GM21786 (cell line): ENCODE results near the gene SIGLEC5.

Experiments used
- ATAC-seq: cut with Tn5 transposase; IDR thresholded peaks from one replicate; pipeline ENCODE4 v1.9.1; 2021; ENCODE audit not compliant: unreplicated experiment

Gene SIGLEC5

DNA sequence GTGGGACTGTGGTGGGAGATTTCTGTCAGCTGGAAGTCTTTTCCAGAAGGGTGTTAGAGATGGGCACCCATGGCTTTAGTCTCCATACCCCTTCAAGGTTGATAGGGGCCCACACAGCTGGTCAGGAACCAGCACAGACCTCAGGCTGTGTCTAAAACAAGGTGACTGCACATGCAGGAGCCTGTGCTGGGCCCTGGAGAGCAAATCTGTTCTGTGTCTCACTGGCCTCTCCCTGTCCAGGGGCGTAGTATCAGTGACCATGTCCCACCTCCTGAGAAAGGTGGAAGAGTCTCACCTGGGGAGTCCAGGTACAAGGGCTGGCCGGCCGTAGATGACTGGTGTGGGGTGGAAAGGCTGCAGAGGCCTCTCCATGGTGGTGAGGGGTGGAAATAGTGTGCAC, 39.8 kb downstream of the SIGLEC5 start:
- ATAC-seq = no peak

DNA sequence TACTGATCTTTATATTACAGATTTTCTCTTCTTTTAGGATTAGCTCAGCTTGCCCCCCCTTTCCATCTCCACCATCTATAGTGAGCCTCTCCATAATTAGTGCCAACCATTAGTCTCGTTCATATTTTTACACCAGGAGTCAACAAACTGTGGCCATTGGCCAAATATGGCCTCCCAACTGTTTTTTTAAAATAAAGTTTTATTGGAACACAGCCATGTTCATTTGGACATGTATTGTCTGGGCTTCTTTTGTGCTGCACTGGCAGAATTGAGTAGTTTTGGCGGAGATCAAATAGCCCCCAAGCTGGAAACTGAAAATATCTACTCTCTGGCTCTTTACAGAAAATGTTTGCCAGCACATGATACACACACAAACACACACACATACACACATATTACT, 40.7 kb downstream of the SIGLEC5 start:
- no peak for ATAC-seq

DNA sequence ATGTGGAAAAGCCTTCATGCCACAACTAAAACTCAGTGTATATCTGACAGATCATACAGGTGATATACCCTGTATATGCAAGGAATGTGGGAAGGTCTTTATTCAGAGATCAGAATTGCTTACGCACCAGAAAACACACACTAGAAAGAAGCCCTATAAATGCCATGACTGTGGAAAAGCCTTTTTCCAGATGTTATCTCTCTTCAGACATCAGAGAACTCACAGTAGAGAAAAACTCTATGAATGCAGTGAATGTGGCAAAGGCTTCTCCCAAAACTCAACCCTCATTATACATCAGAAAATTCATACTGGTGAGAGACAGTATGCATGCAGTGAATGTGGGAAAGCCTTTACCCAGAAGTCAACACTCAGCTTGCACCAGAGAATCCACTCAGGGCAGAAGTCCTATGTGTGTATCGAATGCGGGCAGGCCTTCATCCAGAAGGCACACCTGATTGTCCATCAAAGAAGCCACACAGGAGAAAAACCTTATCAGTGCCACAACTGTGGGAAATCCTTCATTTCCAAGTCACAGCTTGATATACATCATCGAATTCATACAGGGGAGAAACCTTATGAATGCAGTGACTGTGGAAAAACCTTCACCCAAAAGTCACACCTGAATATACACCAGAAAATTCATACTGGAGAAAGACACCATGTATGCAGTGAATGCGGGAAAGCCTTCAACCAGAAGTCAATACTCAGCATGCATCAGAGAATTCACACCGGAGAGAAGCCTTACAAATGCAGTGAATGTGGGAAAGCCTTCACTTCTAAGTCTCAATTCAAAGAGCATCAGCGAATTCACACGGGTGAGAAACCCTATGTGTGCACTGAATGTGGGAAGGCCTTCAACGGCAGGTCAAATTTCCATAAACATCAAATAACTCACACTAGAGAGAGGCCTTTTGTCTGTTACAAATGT, 42.7 kb downstream of the SIGLEC5 start:
- ATAC-seq = no peak

DNA sequence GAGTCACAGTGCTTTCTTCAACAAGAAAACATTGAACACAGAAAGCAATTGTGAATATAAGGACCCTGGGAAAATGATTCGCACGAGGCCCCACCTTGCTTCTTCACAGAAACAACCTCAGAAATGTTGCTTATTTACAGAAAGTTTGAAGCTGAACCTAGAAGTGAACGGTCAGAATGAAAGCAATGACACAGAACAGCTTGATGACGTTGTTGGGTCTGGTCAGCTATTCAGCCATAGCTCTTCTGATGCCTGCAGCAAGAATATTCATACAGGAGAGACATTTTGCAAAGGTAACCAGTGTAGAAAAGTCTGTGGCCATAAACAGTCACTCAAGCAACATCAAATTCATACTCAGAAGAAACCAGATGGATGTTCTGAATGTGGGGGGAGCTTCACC, 43.4 kb downstream of the SIGLEC5 start:
- no peak for ATAC-seq

DNA sequence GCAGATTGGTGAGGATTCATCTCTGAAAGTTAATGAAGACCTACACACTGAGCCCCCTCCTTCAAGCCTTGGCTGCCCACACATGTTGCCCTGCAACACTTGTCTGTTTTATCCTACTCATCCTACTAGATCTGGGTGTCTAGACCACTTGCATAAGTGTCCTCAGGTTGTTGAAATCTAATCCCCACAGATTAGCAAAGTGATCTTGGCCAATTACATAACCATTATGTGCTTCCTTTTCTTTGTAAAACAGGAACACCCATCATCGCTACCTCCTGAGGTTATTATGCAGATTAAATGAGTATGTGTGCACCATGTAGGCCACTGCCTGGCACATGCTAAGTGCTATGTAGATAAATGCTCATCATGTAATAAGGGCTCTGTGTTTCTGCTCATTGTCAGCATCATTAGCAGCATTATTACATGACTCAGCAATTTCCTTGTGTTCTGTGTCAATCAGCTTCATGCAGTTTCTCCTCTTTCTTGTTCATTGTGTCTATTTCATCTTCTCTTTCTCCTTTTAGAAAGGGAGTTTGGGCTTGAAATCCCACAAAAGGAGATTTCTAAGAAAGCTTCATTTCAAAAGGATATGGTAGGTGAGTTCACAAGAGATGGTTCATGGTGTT, 44.0 kb downstream of the SIGLEC5 start:
- ATAC-seq = no peak

DNA sequence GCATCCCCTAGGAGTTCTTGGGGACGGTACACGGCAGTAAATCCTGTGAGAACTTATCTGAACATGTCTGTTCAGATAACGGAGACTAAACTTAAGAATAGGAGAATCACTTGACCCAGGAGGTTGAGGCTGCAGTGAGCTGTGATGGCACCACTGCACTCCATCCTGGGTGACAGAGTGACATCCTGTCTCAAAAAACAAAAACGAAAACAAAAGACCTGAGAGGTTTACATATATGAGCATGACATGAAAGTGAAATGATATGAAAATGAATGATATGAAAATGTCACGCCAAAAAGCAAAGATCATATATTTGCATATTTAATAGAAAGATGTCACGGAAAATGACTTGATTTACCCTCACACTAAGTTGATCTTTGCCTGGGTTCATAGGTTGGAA, 53.4 kb downstream of the SIGLEC5 start:
- ATAC-seq = no peak

DNA sequence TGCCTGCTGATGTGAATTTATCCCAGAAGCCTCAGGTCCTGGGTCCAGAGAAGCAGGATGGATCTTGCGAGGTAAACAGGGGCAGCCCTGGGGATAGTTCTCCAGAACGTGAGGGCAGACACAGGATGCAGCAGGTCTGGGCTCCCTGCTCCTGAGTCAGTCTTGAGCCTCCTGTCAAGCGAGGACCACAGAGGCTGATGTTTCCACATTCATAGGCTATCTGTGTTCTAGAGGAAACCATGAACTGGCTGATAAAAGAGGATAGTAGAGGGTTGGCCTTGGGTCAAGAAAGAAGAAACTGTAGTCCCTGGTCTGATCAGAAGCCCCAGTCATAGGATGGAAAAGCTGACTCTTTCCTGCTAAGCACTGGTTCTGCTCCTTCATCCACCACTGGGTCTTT, 56.9 kb downstream of the SIGLEC5 start:
- no peak for ATAC-seq

DNA sequence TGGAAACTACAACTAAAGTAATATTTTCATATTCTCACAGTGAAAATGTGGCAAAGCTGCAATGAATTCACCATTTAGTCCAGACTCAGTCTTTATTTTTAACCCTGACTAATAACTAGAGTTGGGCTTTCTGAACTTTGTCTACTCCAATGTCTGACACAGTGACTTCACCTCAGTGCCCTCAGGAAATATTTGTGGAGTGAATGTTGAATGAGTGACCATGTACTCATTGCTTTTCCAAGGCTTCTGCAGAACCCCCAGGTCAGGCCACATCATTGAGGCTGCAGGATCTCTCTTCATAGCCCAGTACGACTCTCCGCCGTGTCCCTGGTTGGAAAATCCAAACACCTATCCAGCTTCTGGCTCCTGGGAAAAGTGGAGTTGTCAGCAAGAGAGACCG, 57.3 kb downstream of the SIGLEC5 start:
- no peak for ATAC-seq

DNA sequence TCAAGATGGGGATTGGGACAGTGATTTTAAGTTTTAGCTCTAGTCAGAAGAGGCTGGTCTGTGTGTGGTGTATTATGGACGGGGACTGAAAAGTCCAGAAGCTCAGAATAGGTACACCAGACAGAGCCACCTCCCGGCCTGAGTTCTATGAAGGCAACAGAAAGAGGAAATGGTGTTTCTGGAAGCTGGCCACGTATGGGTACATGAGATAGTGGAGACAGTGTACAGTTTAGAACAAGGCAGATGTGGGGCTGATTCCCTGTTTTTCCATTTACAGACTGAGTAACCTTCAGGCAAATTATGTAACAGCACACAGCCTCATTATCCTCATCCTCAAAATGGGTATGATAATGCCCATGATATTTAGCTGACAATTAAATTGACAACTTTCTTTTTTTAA, 57.8 kb downstream of the SIGLEC5 start:
- ATAC-seq = no peak

DNA sequence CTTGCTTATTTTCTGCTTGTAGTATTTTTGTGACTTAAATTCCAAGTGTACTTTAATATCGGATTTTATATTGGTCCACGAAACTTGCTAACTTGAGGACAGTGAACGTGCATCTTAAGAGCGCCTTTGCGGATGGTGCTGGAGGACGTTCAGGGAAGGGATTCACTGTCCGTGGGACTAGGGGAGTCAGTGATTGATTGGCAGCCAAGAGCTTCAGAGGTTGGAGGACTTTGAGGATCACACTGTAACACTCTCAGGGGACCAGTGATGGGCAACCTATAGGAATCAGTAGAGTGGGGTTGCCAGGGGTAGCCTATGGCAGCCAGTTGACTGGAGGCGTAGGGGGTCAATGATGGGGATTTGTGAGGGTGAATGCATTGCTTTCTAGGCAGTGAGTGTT, 58.6 kb downstream of the SIGLEC5 start:
- ATAC-seq = no peak

DNA sequence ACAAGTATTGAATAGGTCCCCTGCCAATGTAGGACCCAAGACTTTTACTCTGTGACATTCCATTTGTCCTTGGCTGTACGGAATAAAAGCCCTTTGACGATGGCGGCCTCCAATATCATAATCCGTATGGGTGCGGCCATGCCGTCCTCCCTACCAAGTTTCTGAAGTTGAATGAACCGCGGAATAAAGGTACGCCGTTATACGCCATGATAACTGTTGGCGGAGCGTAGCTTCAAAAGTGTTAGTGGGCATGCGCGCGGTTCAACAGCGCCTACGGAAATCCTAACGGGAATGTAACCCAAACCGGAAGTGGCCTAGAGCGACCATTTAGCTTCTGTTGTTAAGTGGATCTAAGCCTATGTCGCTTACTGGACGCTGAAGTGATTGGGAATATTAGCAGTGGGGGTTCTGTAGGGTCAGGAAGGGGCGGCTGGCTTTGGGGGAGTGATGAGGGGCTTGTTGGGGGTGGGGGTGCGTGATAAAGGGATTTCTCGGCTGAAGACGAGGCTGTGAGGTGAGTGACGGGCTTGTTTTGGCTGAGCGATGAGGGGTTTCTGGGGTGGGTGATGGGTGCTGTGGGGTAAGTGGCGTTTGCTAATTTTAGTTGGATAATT, 59.1 kb downstream of the SIGLEC5 start, which contains the start of gene ZNF175:
TSS of gene ZNF175 (plus strand) at position 322 of the 614 bp plus-strand sequence. CDS start 2,047 bp downstream, outside the sequence.
- ATAC-seq = peak; percentile 75

DNA sequence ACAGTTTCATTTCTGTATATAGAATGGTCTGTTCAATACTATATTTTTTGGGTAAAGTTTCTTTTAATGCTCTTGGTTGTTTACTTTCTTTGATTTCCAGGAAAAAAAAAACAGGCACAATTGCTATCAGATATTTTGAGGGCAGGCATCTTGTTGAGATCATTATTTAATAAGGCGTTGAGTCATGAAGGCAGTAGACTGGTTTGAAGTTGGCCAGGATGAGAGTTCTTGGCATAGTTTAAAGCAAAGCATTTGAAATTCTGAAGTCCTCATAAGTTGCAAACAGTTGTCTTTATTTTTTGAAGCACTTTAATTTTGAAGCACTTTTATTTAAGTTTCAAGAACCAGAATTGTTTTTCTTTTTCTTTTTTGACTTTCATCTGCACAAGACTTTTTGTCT, 61.7 kb downstream of the SIGLEC5 start:
- no peak for ATAC-seq

DNA sequence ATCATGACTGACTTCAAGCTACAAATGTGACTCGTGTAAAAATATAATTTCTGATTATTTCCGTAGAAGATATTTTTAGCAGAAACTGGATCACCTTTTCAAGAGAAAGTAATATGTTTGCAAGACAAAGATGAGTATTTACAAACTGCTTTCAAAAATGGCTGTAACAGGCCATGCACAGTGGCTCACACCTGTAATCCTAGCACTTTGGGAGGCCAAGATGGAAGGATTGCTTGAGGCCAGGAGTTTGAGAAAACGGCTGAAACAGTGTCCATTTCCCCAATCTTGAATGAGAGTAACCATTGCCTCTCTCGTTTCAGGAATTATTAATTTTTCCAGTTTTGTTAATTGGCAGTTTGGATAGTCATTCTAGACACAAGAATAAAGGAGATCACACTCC, 62.6 kb downstream of the SIGLEC5 start:
- ATAC-seq = no peak

DNA sequence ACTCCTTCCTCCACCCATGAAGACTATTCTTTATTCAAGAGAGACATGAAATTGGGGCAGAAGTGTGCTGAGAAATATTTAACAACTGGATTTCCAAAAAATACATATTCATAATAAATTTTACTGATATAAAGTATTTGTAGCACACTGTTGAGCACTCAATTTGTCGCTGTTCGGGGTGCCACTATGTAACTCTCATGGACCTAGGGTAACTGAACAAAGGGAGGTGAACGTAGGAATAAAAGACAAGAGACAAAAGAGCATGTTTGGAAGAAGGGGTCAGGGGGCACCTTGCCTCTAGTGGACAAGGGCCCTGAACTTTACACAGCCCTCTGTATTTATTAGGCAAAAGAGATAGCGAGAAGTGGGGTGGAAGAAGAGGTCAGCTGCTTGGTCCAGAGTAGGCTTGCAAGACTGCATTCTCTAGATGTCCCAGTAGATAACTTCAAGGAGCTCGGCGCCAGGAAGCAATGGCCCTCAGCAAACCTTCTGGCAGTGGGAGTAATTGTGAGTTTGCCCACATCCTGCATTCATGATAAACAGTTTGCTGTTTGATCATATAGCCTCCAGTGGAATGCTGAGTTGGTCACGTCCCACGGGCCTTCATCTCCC, 63.6 kb downstream of the SIGLEC5 start:
- ATAC-seq = no peak

DNA sequence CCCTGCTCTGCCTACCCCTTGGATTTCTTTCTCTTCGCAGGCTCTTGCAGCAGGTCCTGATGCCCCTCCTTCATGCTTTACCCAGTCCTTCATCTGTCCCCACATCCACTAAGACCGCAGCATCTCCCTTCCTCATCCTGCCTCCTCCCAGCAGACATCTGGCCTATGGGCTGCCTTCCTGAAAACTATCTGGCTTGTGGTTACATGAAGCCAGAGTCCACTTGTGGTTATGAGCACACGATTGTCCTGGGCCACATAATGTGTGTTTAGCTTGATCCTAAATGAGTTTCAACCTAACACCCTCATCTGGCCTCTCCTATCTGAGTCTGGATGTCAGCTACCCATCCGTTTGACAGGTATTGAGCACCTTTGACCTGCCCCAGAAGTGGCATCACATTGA, 64.6 kb downstream of the SIGLEC5 start:
- no peak for ATAC-seq

DNA sequence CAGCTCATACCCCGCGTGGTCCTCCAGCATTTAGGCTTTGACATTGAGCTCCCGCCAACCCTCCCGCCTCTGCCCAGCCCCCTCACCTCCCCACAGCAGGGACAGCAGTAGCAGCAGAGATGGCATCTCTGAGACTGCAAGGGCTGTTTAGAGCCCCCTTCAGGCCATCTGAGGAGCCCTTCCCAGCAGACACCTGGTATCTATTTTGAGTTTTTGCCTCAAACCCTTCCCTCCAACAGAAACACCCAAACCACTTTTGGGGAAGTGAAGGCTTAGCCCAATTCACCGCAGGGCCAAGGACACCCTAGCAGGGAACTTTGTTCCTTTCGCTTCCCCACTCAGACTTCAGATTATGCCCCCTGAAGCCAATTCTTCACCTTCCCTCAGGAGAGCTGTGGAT, 65.4 kb downstream of the SIGLEC5 start:
- ATAC-seq = no peak
